Measurements from ENCODE around the gene RNF4.
"Not testable (repeated sequence)": the region's sequence is repeated elsewhere in the genome, so short reads cannot be mapped to it uniquely, and the experiment has no call there.

Gene RNF4

DNA sequence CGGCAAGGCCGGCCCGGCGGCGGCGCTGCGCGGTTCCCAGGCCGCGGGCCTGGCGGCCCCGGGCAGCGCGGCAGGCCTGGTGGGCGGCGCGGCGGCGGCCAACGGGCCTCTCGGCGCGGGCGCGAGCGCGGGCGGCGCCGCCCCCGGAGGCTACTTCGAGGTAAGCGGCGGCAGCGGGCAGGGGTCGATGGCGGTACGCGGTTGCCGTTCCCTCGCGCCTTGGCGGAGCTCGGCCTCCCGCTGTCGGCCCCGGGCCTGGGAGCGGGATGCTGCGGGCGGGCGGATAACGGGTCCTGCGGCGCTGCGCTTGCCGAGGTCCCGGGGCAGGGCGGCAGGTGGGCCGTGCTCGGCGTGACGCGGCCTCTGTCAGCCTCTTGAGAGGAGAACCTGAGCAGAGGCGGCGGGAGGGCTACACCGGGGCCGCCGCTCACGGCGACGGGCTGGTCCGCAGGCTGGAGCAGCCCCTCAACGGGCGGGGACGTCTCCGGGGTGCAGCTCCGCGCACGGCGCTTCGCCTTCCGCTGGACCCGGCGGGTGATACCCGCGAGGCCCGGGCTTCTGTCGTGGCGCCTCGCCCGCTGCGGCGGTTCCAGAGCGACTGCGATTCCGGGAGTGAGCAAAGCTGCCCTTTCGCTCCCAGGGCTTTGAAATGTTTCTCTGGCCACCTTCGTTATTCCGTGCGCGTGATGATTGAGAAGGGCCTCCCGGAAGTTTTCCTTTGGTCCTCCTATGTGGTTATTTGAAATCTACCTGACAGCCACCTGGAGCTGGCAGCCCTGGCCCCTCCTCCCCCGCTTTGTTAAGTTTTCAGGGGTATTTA lies 68.3 kb downstream of the RNF4 start:
- peak; percentile 48 for DNase-seq

GRCh38 chr4:2543580-2544191 lies 74.8 kb downstream of the RNF4 start:
- not testable (repeated sequence) for DNase-seq

GRCh38 chr4:2545321-2546013 lies 76.6 kb downstream of the RNF4 start:
- no peak for DNase-seq

GRCh38 chr4:2546286-2546823 lies 77.4 kb downstream of the RNF4 start:
- no peak for DNase-seq

DNA sequence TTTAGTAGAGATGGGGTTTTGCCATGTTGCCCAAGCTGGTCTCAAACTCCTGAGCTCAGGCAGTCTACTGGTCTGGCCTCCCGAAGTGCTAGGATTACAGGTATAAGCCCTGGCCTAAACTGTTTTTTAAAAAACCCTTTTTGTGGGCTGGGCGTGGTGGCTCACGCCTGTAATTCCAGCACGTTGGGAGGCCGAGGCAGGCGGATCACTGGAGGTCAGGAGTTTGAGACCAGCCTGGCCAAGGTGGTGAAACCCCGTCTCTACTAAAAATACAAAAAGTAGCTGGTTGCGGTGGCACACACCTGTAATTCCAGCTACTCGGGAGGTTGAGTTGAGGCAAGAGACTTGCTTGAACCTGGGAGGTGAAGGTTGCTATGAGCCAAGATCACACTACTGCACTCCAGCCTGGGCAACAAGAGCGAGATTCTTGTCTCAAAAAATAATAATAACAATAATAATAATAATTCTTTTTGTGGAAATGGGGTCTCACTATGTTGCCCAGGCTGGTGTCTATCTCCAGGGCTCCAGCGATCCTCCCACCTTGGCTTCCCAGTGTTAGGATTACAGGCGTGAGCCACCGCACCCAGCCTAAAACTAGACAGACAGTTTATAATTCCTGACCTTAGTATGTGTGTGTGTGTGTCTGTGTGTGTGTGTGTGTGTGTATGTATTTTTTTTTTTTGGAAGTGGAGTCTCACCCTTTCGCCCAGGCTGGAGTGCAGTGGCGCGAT lies 78.2 kb downstream of the RNF4 start:
- not testable (repeated sequence) for DNase-seq

DNA sequence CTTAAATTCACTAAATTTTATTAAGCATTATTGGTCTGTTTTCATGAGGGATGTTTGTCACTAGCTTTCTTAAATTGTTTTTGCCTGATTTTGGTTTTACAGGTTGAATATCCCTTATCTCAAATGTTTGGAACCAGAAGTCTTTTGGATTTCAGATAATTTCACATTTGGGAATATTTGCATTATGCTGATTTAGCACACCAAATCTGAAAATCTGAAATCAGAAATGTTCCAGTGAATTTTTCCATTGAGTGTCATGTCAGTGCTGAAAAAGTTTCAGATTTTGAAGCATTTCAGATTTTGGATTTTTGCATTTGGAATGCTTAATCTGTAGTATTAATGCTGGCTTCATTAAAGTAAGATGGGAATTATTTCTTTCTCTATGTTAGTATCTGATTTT lies 82.2 kb downstream of the RNF4 start:
- no peak for DNase-seq

GRCh38 chr4:2552806-2553205 lies 83.9 kb downstream of the RNF4 start:
- DNase-seq, result no peak

DNA sequence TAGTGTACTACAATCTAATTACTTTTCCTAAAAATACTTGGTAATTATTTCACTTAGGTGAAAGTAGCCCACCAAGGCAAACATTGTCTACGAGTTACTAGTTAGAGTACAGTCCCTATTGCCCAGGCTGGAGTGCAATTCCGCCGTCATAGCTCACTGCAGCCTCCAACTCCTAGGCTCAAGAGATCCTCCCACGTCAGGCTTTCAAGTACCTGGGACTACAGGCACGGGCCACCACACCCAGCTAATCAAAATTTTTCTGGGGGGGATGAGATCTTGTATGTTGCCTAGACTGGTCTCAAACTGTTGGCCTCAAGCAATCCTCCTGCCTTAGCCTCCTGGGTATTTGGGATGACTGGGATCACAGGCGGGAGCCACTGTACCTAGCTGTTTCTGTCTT lies 89.4 kb downstream of the RNF4 start:
- no peak for DNase-seq

- DNase-seq, result no peak
Observed at GRCh38 chr4:2560167-2560566, 91.3 kb downstream of the RNF4 start.
